SU-DHL-6 (cell line): ENCODE results near the gene CNPY1.

ENCODE experiments used
- CTCF ChIP-seq: fragments of 200-600 bp; sonication (generic); IDR thresholded peaks from one replicate; pipeline ENCODE4 v1.5.1; 2017; ENCODE audit warnings: antibody characterized with exemption, mild to moderate bottlenecking, low read length, moderate library complexity; ENCODE audit not compliant: insufficient read depth, poor library complexity, severe bottlenecking
- EZH2phosphoT487 ChIP-seq: fragments of 200-600 bp; sonication (generic), shearing (Covaris generic); conservative IDR thresholded peaks from 2 replicates; pipeline ENCODE4 v1.6.1; 2018; ENCODE audit warnings: mild to moderate bottlenecking, antibody characterized with exemption, low read length, moderate library complexity, mixed read lengths

DNA sequence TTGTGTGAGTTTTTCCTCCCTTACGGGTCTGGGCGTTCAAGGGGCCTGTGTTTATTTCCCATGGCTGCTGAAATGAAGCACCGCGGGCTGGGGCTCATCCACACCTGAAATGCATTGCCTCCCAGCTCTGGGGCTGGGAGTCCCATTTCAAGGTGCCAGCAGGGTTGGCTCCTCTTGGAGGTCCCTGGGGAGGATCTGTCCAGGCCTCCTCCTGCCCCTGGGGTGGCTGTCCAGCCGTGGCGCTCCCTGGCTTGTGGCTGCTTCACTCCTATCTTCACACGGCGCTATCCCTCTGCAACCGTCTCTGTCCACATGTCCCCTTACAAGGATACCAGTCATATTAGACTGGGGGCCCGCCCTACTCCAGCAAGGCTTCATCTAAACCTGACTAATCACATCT lies 41.1 kb upstream of the CNPY1 start:
- TF ChIP-seq EZH2phosphoT487 = no peak
- no peak for TF ChIP-seq CTCF
